WTC11 (cell line): ENCODE results near the gene ANG. TPM values are rescaled to one million over a fixed set of nuclear protein-coding genes. Genes with fewer than 3 reads are reported as not detected.
A peak's percentile ranks its signal among the peaks of the same experiment; 100 is the strongest.

ENCODE experiments used
- ATAC-seq: fragments of 200-7000 bp; cut with Tn5 transposase; 2 replicates; pipeline ENCODE4 v1.10.0; 2021; ENCODE audit warnings: mild to moderate bottlenecking, moderate library complexity
- CTCF ChIA-PET: fragments of 300-600 bp; sonication (Branson Sonifier 250); formaldehyde crosslinking; loops from one replicate; lab custom pipeline; 2021; ENCODE audit warnings: antibody characterized with exemption; lab: Charles Lee
- POLR2A ChIA-PET: fragments of 350-600 bp; sonication (Branson Sonifier 250); formaldehyde crosslinking; loops from one replicate; lab custom pipeline; 2021; ENCODE audit warnings: antibody characterized with exemption; lab: Charles Lee
- DNase-seq: peaks from one replicate; pipeline ENCODE4 v3.0.0; 2021; ENCODE audit warnings: low spot score
- H3K27ac Mint-ChIP-seq: 2 replicates; pipeline ENCODE4 v1.8.0; 2021; ENCODE audit warnings: mixed read lengths
- H3K27me3 Mint-ChIP-seq: 2 replicates; pipeline ENCODE4 v1.8.0; 2021; ENCODE audit warnings: low read depth, mild to moderate bottlenecking, moderate library complexity, mixed read lengths
- H3K36me3 Mint-ChIP-seq: 2 replicates; pipeline ENCODE4 v1.8.0; 2021; ENCODE audit warnings: mixed read lengths
- H3K4me1 Mint-ChIP-seq: 2 replicates; pipeline ENCODE4 v1.8.0; 2022; ENCODE audit warnings: mixed read lengths
- H3K4me3 Mint-ChIP-seq: 2 replicates; pipeline ENCODE4 v1.8.0; 2021; ENCODE audit warnings: mild to moderate bottlenecking, moderate library complexity, mixed read lengths
- H3K9me3 Mint-ChIP-seq: 2 replicates; pipeline ENCODE4 v1.8.0; 2021; ENCODE audit warnings: mixed read lengths
- AR ChIP-seq: fragments of 250-450 bp; sonication (Bioruptor Pico); IDR thresholded peaks from 2 replicates; pipeline ENCODE4 v1.9.0; 2021; ENCODE audit warnings: mild to moderate bottlenecking
- ARID4B ChIP-seq: sonication (generic); formaldehyde crosslinking; IDR thresholded peaks from 2 replicates; pipeline ENCODE4 v1.8.0; 2023; ENCODE audit warnings: missing genetic modification reagents, mild to moderate bottlenecking, borderline replicate concordance
- CREM ChIP-seq: sonication (generic); formaldehyde crosslinking; IDR thresholded peaks from 2 replicates; pipeline ENCODE4 v1.8.1; 2022; ENCODE audit warnings: mild to moderate bottlenecking, missing genetic modification reagents, moderate library complexity
- E2F4 ChIP-seq: sonication (generic); formaldehyde crosslinking; IDR thresholded peaks from 2 replicates; pipeline ENCODE4 v1.8.1; 2022; ENCODE audit warnings: low read depth, mild to moderate bottlenecking, moderate library complexity, missing genetic modification reagents, borderline replicate concordance
- ELF4 ChIP-seq: sonication (generic); formaldehyde crosslinking; IDR thresholded peaks from 2 replicates; pipeline ENCODE4 v1.8.1; 2022; ENCODE audit warnings: low read depth, mild to moderate bottlenecking, moderate library complexity, missing genetic modification reagents
- FOXP4 ChIP-seq: sonication (generic); formaldehyde crosslinking; IDR thresholded peaks from 2 replicates; pipeline ENCODE4 v1.8.0; 2022; ENCODE audit warnings: mild to moderate bottlenecking, missing genetic modification reagents
- NR1H2 ChIP-seq: sonication (generic); formaldehyde crosslinking; IDR thresholded peaks from 2 replicates; pipeline ENCODE4 v1.9.0; 2021; ENCODE audit warnings: mild to moderate bottlenecking, moderate library complexity, missing genetic modification reagents
- SMAD3 ChIP-seq: sonication (generic); formaldehyde crosslinking; IDR thresholded peaks from 2 replicates; pipeline ENCODE4 v1.8.0; 2022; ENCODE audit warnings: missing genetic modification reagents, mild to moderate bottlenecking, borderline replicate concordance
- USF2 ChIP-seq: sonication (generic); formaldehyde crosslinking; IDR thresholded peaks from 2 replicates; pipeline ENCODE4 v1.8.1; 2023; ENCODE audit warnings: mild to moderate bottlenecking, missing genetic modification reagents, moderate library complexity
- ZBTB43 ChIP-seq: sonication (generic); formaldehyde crosslinking; IDR thresholded peaks from 2 replicates; pipeline ENCODE4 v1.8.1; 2023; ENCODE audit warnings: mild to moderate bottlenecking, missing genetic modification reagents
- ZNF121 ChIP-seq: sonication (generic); formaldehyde crosslinking; IDR thresholded peaks from 2 replicates; pipeline ENCODE4 v1.8.0; 2023; ENCODE audit warnings: missing genetic modification reagents
- ZNF281 ChIP-seq: sonication (generic); formaldehyde crosslinking; IDR thresholded peaks from 2 replicates; pipeline ENCODE4 v1.8.0; 2023; ENCODE audit warnings: mild to moderate bottlenecking, missing genetic modification reagents
- total RNA-seq: library from RNA; stranded (reverse); gene quantifications from 3 replicates; pipeline ENCODE4 v1.2.3, GENCODE V29; 2021

ANG gene
- total RNA-seq, 1 experiment from 2014 or later, result 4.8 TPM

- TF ChIP-seq ARID4B (CRISPR knock-in tag), result 0 out of 2 replicates have a peak, but pooled peaks have one; percentile 4
- no peak for TF ChIP-seq AR (CRISPR knock-in tag)
- no peak for TF ChIP-seq ZNF281 (CRISPR knock-in tag)
- TF ChIP-seq ZNF121 (CRISPR knock-in tag), result no peak
- TF ChIP-seq ELF4 (CRISPR knock-in tag), result no peak
- no peak for TF ChIP-seq E2F4 (CRISPR knock-in tag)
- 0 out of 2 replicates have a peak, but pooled peaks have one; percentile 13 for TF ChIP-seq FOXP4
- TF ChIP-seq, all 79 proteins: peak for 10
Observed at GRCh38 chr14:20682435-20683124, 6.0 kb upstream of the ANG start (continued).

GRCh38 chr14:20683125-20683890 lies 5.3 kb upstream of the ANG start:
- ChIA-PET POLR2A (interaction anchor here (0.8 to 3.6 kb wide), 3 partner anchors 26 to 341 kb away, joined by 3 to 24 read pairs (median 7); partner anchors contain the start of genes APEX1, OSGEP and PARP2), CTCF (interaction anchor here (0.8 to 8.1 kb wide), 10 partner anchors 19 to 410 kb away, joined by 3 to 106 read pairs (median 10); no protein-coding TSS in a partner anchor)
- ATAC-seq (peak; percentile 55), DNase-seq (peak; percentile 83)
- Mint-ChIP-seq H3K9me3 (no peaks in the 10 kb centered on the region), H3K36me3 (no peaks in the 10 kb centered on the region), H3K27me3 (peaks cover 10% of the 10 kb centered on the region), H3K4me3 (no peak overlapping the region), H3K27ac (no peak overlapping the region), H3K4me1 (peaks cover 25% of the 10 kb centered on the region)
- TF ChIP-seq NR1H2 (CRISPR knock-in tag) (no peak), CREM (CRISPR knock-in tag) (0 out of 2 replicates have a peak, but pooled peaks have one; percentile 20), USF2 (CRISPR knock-in tag) (peak; percentile 3; the same call in 1 of the 2 replicates), ZBTB43 (0 out of 2 replicates have a peak, but pooled peaks have one; percentile 11), SMAD3 (CRISPR knock-in tag) (0 out of 2 replicates have a peak, but pooled peaks have one; percentile 28), FOXP4 (peak; percentile 38; the same call in 1 of the 2 replicates)
